H1 (cell line): ENCODE data around the gene MIEN1. TPM values are rescaled to one million over a fixed set of nuclear protein-coding genes. Genes with fewer than 3 reads are reported as not detected.

ENCODE experiments used
- CTCF ChIA-PET: fragments of 300-600 bp; sonication (Branson Sonifier 250); formaldehyde crosslinking; loops from one replicate; lab custom pipeline; 2021; ENCODE audit not compliant: partially characterized antibody; lab: Charles Lee
- POLR2A ChIA-PET: fragments of 300-600 bp; sonication (Branson Sonifier 250); formaldehyde crosslinking; loops from one replicate; lab custom pipeline; 2021; ENCODE audit warnings: inconsistent platforms; ENCODE audit not compliant: partially characterized antibody; lab: Charles Lee
- DNase-seq, 2 experiments: peaks; one replicate each; pipeline versions ENCODE4 v3.0.0 to v3.0.0-alpha.2; 2010 to 2022; ENCODE audit warnings: low spot score in 2 of 2, low read depth in 1 of 2, mixed read lengths in 1 of 2
- FAIRE-seq: peaks from 2 replicates; lab custom pipeline; 2011; peaks lifted over from hg19 to GRCh38; lab: Jason Lieb, UNC
- H2AFZ ChIP-seq: 2 replicates; pipeline ENCODE4 v1.8.1; 2012; ENCODE audit warnings: low read length, inconsistent platforms
- H2AK5ac ChIP-seq: 2 replicates; pipeline ENCODE4 v1.6.1; 2013; ENCODE audit warnings: low read depth, low read length
- H2BK120ac ChIP-seq: replicated peaks from 2 replicates; pipeline ENCODE3; 2013; ENCODE audit warnings: low read depth, low read length, inconsistent platforms
- H2BK12ac ChIP-seq: 2 replicates; pipeline ENCODE4 v1.6.1; 2013; ENCODE audit warnings: low read depth, low read length
- H2BK15ac ChIP-seq: 2 replicates; pipeline ENCODE4 v1.6.1; 2013; ENCODE audit warnings: low read length
- H2BK20ac ChIP-seq: 2 replicates; pipeline ENCODE4 v1.6.1; 2013; ENCODE audit warnings: low read length
- H2BK5ac ChIP-seq: 2 replicates; pipeline ENCODE4 v1.6.1; 2013; ENCODE audit warnings: low read depth, low read length
- H3K14ac ChIP-seq: 2 replicates; pipeline ENCODE4 v1.6.1; 2013; ENCODE audit warnings: inconsistent platforms; ENCODE audit not compliant: insufficient read length
- H3K18ac ChIP-seq: 2 replicates; pipeline ENCODE4 v1.6.1; 2013; ENCODE audit warnings: low read length; ENCODE audit errors: extremely low read depth
- H3K23ac ChIP-seq: 2 replicates; pipeline ENCODE4 v1.6.1; 2013; ENCODE audit warnings: inconsistent platforms; ENCODE audit not compliant: insufficient read length
- H3K23me2 ChIP-seq: 2 replicates; pipeline ENCODE4 v1.6.1; 2013; ENCODE audit warnings: low read depth, low read length
- H3K27ac ChIP-seq: 2 replicates; pipeline ENCODE4 v1.6.1; 2011; ENCODE audit warnings: low read depth, low read length, inconsistent platforms
- H3K27me3 ChIP-seq, 4 experiments: replicated peaks in 1 of 4; 1 replicate in 1 of 4; 2 replicates in 3 of 4; pipeline versions ENCODE4 v1.6.1 to v1.8.1; 2011 to 2013; ENCODE audit warnings: low read length in 3 of 4, mild to moderate bottlenecking in 3 of 4, inconsistent platforms in 2 of 4, mixed read lengths in 2 of 4, moderate library complexity in 1 of 4; ENCODE audit not compliant: control insufficient read depth in 3 of 4, insufficient read depth in 3 of 4; ENCODE audit errors: extremely low read depth in 1 of 4
- H3K36me3 ChIP-seq, 4 experiments: 2 replicates each; pipeline versions ENCODE4 v1.6.1 to v1.8.1; 2011 to 2013; ENCODE audit warnings: mild to moderate bottlenecking in 4 of 4, low read length in 3 of 4, moderate library complexity in 2 of 4, control low read depth in 1 of 4, inconsistent platforms in 1 of 4; ENCODE audit not compliant: insufficient read depth in 4 of 4, control insufficient read depth in 2 of 4
- H3K4ac ChIP-seq: replicated peaks from 2 replicates; pipeline ENCODE3; 2013; ENCODE audit warnings: low read length, low read depth, mixed read lengths, inconsistent platforms; ENCODE audit not compliant: insufficient read length
- H3K4me1 ChIP-seq, 4 experiments: replicated peaks in 1 of 4; 1 replicate in 1 of 4; 2 replicates in 3 of 4; pipeline versions ENCODE4 v1.6.1 to v1.8.1; 2011 to 2013; ENCODE audit warnings: low read length in 3 of 4, inconsistent platforms in 2 of 4, mixed read lengths in 1 of 4; ENCODE audit not compliant: insufficient read depth in 4 of 4, control insufficient read depth in 3 of 4
- H3K4me2 ChIP-seq, 2 experiments: 2 replicates each; pipeline versions ENCODE4 v1.6.1 to v1.8.1; 2011 to 2013; ENCODE audit warnings: low read depth in 2 of 2, low read length in 2 of 2, control low read depth in 1 of 2, inconsistent platforms in 1 of 2, mild to moderate bottlenecking in 1 of 2; ENCODE audit not compliant: insufficient read depth in 1 of 2
- H3K4me3 ChIP-seq, 4 experiments: fragments of 200-600, 300-600 bp in 1 of 4; sonication (generic), shearing (Covaris generic), sonication (Bioruptor Twin) in 1 of 4; 2 replicates each; pipeline versions ENCODE4 v1.5.1 to v1.8.1; 2011 to 2016; ENCODE audit warnings: low read length in 4 of 4, low read depth in 3 of 4, control low read depth in 2 of 4, inconsistent platforms in 2 of 4, mild to moderate bottlenecking in 2 of 4, mixed read lengths in 1 of 4, moderate library complexity in 1 of 4; ENCODE audit not compliant: insufficient read depth in 2 of 4; ENCODE audit errors: extremely low read depth in 1 of 4
- H3K56ac ChIP-seq: replicated peaks from 2 replicates; pipeline ENCODE3; 2013; ENCODE audit warnings: low read depth, mild to moderate bottlenecking, mixed read lengths, low read length, inconsistent platforms; ENCODE audit not compliant: insufficient read length
- H3K79me1 ChIP-seq: 2 replicates; pipeline ENCODE4 v1.6.1; 2013; ENCODE audit warnings: low read depth, low read length, control low read depth
- H3K79me2 ChIP-seq, 2 experiments: 2 replicates each; pipeline versions ENCODE4 v1.6.1 to v1.8.1; 2012 to 2013; ENCODE audit warnings: low read length in 2 of 2, mild to moderate bottlenecking in 2 of 2, inconsistent platforms in 1 of 2; ENCODE audit not compliant: insufficient read depth in 2 of 2, control insufficient read depth in 1 of 2
- H3K9ac ChIP-seq, 4 experiments: replicated peaks in 1 of 4; 1 replicate in 1 of 4; 2 replicates in 3 of 4; pipeline versions ENCODE4 v1.6.1 to v1.8.1; 2011 to 2013; ENCODE audit warnings: low read depth in 3 of 4, low read length in 3 of 4, control low read depth in 2 of 4, mild to moderate bottlenecking in 2 of 4, moderate library complexity in 2 of 4, inconsistent platforms in 1 of 4; ENCODE audit errors: extremely low read depth in 1 of 4
- H3K9me3 ChIP-seq, 2 experiments: 2 replicates each; pipeline versions ENCODE4 v1.6.1 to v1.8.1; 2012 to 2013; ENCODE audit warnings: mild to moderate bottlenecking in 2 of 2, moderate library complexity in 2 of 2, control low read depth in 1 of 2, inconsistent platforms in 1 of 2, low read depth in 1 of 2, low read length in 1 of 2, mixed read lengths in 1 of 2; ENCODE audit not compliant: insufficient read depth in 2 of 2
- H4K20me1 ChIP-seq, 2 experiments: replicated peaks in 1 of 2; 2 replicates each; pipeline versions ENCODE3 to v1.8.1; 2011 to 2013; ENCODE audit warnings: inconsistent platforms in 2 of 2, low read length in 2 of 2, mild to moderate bottlenecking in 1 of 2; ENCODE audit not compliant: insufficient read depth in 2 of 2, control insufficient read depth in 1 of 2
- H4K5ac ChIP-seq: 2 replicates; pipeline ENCODE4 v1.6.1; 2013; ENCODE audit warnings: low read length, low read depth, mixed read lengths, inconsistent platforms; ENCODE audit not compliant: insufficient read length
- H4K8ac ChIP-seq: 2 replicates; pipeline ENCODE4 v1.8.0; 2013; ENCODE audit warnings: mild to moderate bottlenecking, moderate library complexity, low read length, inconsistent platforms; ENCODE audit not compliant: insufficient read depth; ENCODE audit errors: extremely low read depth
- H4K91ac ChIP-seq: replicated peaks from 2 replicates; pipeline ENCODE3; 2013; ENCODE audit warnings: low read length, mixed read lengths, inconsistent platforms; ENCODE audit not compliant: insufficient read length
- HDAC2 ChIP-seq, 2 experiments: fragments of 300-600 bp in 1 of 2; sonication (generic) in 1 of 2; IDR thresholded peaks; 2 replicates each; pipeline ENCODE4 v1.6.1; 2011 to 2012; ENCODE audit warnings: low read depth in 2 of 2, low read length in 2 of 2, mild to moderate bottlenecking in 2 of 2, moderate library complexity in 2 of 2, borderline replicate concordance in 1 of 2, inconsistent platforms in 1 of 2
- KDM1A ChIP-seq: fragments of 200-600, 300-600 bp; sonication (generic); IDR thresholded peaks from 2 replicates; pipeline ENCODE4 v1.7.1; 2016; ENCODE audit warnings: mild to moderate bottlenecking, low read length, borderline replicate concordance
- POLR2A ChIP-seq, 2 experiments: IDR thresholded peaks; 1 replicate in 1 of 2; 2 replicates in 1 of 2; pipeline ENCODE4 v1.6.1; 2011; ENCODE audit warnings: low read depth in 2 of 2, low read length in 2 of 2, mild to moderate bottlenecking in 2 of 2; ENCODE audit errors: control extremely low read depth in 1 of 2
- POLR2AphosphoS5 ChIP-seq: IDR thresholded peaks from 2 replicates; pipeline ENCODE4 v1.6.1; 2011; ENCODE audit warnings: low read depth, low read length
- RXRA ChIP-seq: IDR thresholded peaks from 2 replicates; pipeline ENCODE4 v1.6.1; 2011; ENCODE audit warnings: low read depth, mild to moderate bottlenecking, low read length, moderate library complexity; ENCODE audit not compliant: insufficient read depth
- TAF1 ChIP-seq: IDR thresholded peaks from 2 replicates; pipeline ENCODE4 v1.6.1; 2011; ENCODE audit warnings: mild to moderate bottlenecking, low read depth, low read length
- TCF12 ChIP-seq: IDR thresholded peaks from 2 replicates; pipeline ENCODE4 v1.6.1; 2011; ENCODE audit warnings: low read depth, mild to moderate bottlenecking, low read length
- WGBS, 2 experiments: shearing (Covaris generic) in 1 of 2; methylation state at CpG; one replicate each; pipeline versions ENCODE4 v1.1.6 to v1.1.7; 2013 to 2015; ENCODE audit warnings: low lambda C conversion rate in 2 of 2, mixed read lengths in 2 of 2, inconsistent platforms in 1 of 2, low coverage in 1 of 2, missing lambda C conversion rate in 1 of 2; ENCODE audit not compliant: insufficient replicate concordance in 2 of 2, insufficient coverage in 1 of 2, insufficient read length in 1 of 2; ENCODE audit errors: extremely low coverage in 1 of 2, missing lambda C conversion rate in 1 of 2; 5-methylcytosine and 5-hydroxymethylcytosine counted together
- polyA plus RNA-seq, 7 experiments: library from polyadenylated mRNA; depleted of rRNA in 3 of 7; stranded (reverse) in 5 of 7; unstranded in 2 of 7; fragments of >200 nt in 5 of 7; fragments of 200-250 nt in 2 of 7; gene quantifications; 1 replicate in 5 of 7; 2 replicates in 1 of 7; 4 replicates in 1 of 7; pipeline versions ENCODE4 v1.2.1 to v1.2.3, GENCODE V29; 2011 to 2013; ENCODE audit warnings: missing spikeins in 2 of 7, mixed read lengths in 2 of 7
- total RNA-seq: library from RNA; stranded (reverse); fragmentation: NEBNext Ultra II Directional; extraction: Animal tissue kit (Norgen Biotek cat#: 25700); gene quantifications from 2 replicates; pipeline ENCODE4 v1.2.1, GENCODE V29; 2021

The MIEN1 gene
- total and polyA plus RNA-seq, 2 of the 8 experiments (the other 6 are each of a cell fraction or from before 2014, with no cell fraction given): 29.6 to 54.9 TPM

- no peak overlapping the region; the same call in 1 of the 2 replicates for H2BK15ac ChIP-seq
- peak overlapping the region; percentile 59 for H3K56ac ChIP-seq
- peaks cover 23% of the 10 kb centered on the region for H3K23me2 ChIP-seq
- POLR2A ChIA-PET: interaction anchor here (0.7 to 2.3 kb wide), 10 partner anchors 10 to 109 kb away, joined by 3 to 43 read pairs (median 5); partner anchors contain the start of genes MIEN1 and PGAP3
- 9% methylated on average over 9 of the region's 9 CpGs; no CpG with 5 or more reads in 1 of the 2 experiments for WGBS, 2 experiments
- peak overlapping the region; percentile 79; the same call in 1 of the 2 replicates for H2AK5ac ChIP-seq
- peak overlapping the region; percentile 3 for H3K4ac ChIP-seq
- H3K14ac ChIP-seq: no peak overlapping the region
- no peak for TF ChIP-seq TCF12
- 0 out of 4 replicates have a peak, but pooled peaks of 1 of the 2 experiments have one; percentile 19 for TF ChIP-seq HDAC2 (IDR thresholded peaks at IDR 0.05; ENCODE audit: borderline replicate concordance in 1 of 2, low read depth in 2 of 2, low read length in 2 of 2)
- TF ChIP-seq RXRA: no peak
- no peak for TF ChIP-seq KDM1A
- 0 out of 2 replicates have a peak, but pooled peaks have one; percentile 4 for TF ChIP-seq POLR2AphosphoS5
- peak; percentile 10; the same call in 1 of the 2 replicates for TF ChIP-seq TAF1
- TF ChIP-seq POLR2A (IDR thresholded peaks at IDR 0.05; ENCODE audit: control extremely low read depth in 1 of 2, low read depth in 2 of 2, low read length in 2 of 2): peak in 1 of 2 experiments; percentile 23; a peak in 2 of 3 replicates
- TF ChIP-seq, all 59 proteins: peak for 4
- H3K9ac ChIP-seq: peak overlapping the region; percentile 45 to 75 (median 56)
- H4K20me1 ChIP-seq: no peaks in the 10 kb centered on the region
- H2BK120ac ChIP-seq: peak overlapping the region; percentile 36
- peak overlapping the region; percentile 54 to 86 (median 82) for H3K4me3 ChIP-seq
- H3K9me3 ChIP-seq: no peaks in the 10 kb centered on the region
- CTCF ChIA-PET: interaction anchor here (2.3 kb wide), 1 partner anchor 10 kb away, joined by 23 read pairs; the partner anchor contains the start of gene MIEN1
- peak overlapping the region; percentile 97 for H2BK12ac ChIP-seq
- peaks cover 0 to 16% of the 10 kb centered on the region in 2 experiments; a peak in 2 of 4 replicates for H3K79me2 ChIP-seq
- H3K36me3 ChIP-seq: peaks cover 4 to 24% (median 19%) of the 10 kb centered on the region in 4 experiments; a peak in 5 of 8 replicates
- H2BK5ac ChIP-seq: peak overlapping the region; percentile 99
- no peak for DNase-seq
- peak overlapping the region; percentile 89 for H3K27ac ChIP-seq
- H3K18ac ChIP-seq: peak overlapping the region; percentile 89
- H3K79me1 ChIP-seq: peaks cover 9% of the 10 kb centered on the region
- no peak for FAIRE-seq
- peak overlapping the region; percentile 82 for H4K91ac ChIP-seq
- no peaks in the 10 kb centered on the region for H3K27me3 ChIP-seq
- peak overlapping the region; percentile 66 for H2BK20ac ChIP-seq
- peak overlapping the region; percentile 83 to 96 for H3K4me2 ChIP-seq
- no peak overlapping the region for H3K23ac ChIP-seq
- peak overlapping the region; percentile 7 for H4K5ac ChIP-seq
- peaks cover 5 to 31% (median 23%) of the 10 kb centered on the region in 4 experiments for H3K4me1 ChIP-seq
- peak overlapping the region; percentile 76 for H4K8ac ChIP-seq
- no peak overlapping the region for H2AFZ ChIP-seq
These were observed 9.6 kb upstream of the MIEN1 start for GRCh38 chr17:39739885-39740356.
